HG03103 (cell line): ENCODE data around the gene SLC6A17.

Experiments used
- ATAC-seq: cut with Tn5 transposase; IDR thresholded peaks from one replicate; pipeline ENCODE4 v1.9.1; 2021; ENCODE audit warnings: low read depth; ENCODE audit not compliant: unreplicated experiment

The SLC6A17 gene

DNA sequence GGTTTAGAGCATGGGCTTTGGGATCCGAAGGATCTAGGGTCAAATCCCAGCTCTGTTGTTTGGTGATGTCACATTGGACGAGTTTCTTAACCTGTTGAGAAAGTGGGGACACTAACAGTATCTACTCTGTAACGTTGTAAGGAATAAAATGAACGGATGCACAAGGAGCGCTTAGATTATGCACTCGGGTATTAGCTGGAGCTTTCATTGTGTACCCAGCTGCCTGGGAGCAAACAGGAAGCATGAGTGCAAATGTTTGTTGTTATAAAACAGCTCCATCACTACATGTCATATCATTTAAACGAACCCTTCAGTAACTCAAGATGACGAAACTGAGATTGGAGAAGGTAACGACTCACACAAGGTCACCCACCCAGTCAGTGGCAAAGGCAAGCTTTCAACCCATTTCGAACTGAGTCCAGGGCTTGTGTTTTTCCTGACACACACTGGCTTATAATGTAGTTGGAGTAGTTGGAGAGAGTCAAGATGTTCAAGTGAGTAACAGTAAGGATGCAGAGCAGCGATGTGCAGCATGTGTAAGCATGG is 16.2 kb upstream of the SLC6A17 start:
- ATAC-seq: no peak

DNA sequence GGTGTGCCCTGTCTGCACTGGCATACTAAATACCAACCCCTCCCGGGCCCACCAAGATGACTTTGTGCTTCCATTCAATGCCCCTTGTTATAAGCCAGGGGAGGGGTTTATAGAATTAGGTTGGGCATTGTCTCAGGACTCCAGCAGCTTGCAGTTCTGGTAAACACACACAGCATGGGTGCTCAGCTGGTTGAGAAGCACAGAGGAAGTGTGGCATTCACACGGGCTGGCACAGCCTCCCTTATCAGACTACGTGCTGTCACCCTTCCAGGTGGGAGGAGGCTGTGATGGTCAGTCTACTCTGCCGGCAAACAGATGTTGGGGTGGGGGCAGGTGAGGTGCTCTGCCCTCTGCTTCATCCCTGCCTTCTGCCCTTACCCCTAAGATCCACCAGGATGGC is 15.0 kb upstream of the SLC6A17 start:
- ATAC-seq: no peak

- no peak for ATAC-seq
Observed at GRCh38 chr1:110135666-110136065, 14.6 kb upstream of the SLC6A17 start.

- ATAC-seq: no peak
Observed at GRCh38 chr1:110136911-110137310, 13.4 kb upstream of the SLC6A17 start.

- no peak for ATAC-seq
Observed at GRCh38 chr1:110138956-110139355, 11.3 kb upstream of the SLC6A17 start.

GRCh38 chr1:110144366-110144765 is 5.9 kb upstream of the SLC6A17 start:
- no peak for ATAC-seq

DNA sequence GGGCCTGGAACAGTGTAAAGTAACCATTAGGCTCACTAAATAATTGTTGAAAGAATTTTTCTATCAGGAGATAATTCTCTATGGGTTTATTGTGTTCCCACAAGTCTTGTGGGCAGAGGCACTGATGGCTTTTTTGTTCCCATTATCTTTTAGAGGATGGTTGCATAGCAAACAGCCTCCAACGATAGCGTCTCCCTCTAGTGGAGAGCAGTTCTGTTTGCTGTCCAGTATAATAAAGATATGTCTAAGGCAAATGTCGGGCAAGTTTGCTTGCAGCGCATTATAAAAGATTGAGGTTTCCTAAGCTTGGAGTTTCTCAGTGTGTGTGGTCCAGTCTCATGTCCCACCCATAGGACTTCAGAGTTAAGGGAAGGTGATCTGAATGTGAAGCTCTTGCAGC is 1.3 kb upstream of the SLC6A17 start:
- no peak for ATAC-seq

GRCh38 chr1:110151175-110151669 is 928 bp downstream of the SLC6A17 start:
- ATAC-seq: no peak

GRCh38 chr1:110152133-110152785 is 2.0 kb downstream of the SLC6A17 start:
- ATAC-seq: no peak

DNA sequence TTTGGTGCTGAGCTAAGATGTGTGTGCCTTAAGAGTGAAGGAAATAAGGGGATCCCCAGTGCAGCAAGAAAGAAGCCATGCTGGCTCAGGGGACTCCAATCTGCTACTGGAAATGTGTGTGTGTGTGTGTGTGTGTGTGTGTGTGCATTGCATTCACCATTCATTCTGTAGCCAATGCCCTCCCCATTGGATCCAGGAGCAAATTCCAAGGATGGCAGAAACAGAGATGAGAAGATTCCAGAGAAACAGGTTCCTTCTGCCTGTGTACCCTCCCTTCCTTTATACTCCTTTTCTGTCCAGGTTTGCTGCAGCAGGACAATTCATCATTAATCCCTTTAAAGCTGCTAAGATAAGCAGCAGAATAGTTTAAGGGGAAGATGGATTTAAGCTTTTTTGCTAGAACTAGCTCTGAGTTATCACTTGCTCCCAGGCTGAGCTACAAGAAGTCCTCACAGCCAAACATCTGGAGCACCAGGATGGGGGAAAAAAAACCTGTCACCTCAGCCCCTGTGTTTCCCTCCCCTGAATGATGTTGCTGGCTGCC is 3.2 kb downstream of the SLC6A17 start:
- ATAC-seq: no peak

DNA sequence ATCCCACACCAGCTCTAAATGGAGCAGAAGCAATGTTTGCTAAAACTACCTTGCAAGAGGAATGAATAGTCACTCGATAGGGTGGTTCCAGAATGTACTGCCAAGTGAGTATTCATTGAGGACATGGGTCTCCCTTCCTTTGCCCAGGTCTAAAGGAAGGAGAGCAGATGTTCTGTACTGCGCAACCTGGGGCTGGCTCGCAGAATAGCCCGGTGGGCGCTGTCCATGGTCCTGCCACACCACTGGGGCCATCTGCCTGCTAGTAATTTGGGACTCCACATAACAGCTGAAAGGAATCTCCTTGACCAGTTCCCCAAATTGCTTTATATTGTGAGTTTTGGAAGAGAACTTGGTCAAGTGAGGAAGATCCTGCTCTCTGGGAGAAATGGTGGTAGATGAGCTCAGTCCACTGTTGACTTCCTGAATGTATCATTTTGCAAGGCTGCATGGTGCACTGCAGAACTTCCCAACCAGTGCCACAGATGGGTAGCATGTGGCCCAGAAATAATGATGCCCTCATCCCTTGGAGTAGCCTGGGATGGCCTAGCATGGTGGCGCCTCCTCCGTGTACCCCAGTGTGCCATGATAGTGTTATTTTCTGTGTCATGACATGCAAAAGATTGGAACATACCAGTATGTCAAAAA is 5.7 kb downstream of the SLC6A17 start:
- no peak for ATAC-seq

DNA sequence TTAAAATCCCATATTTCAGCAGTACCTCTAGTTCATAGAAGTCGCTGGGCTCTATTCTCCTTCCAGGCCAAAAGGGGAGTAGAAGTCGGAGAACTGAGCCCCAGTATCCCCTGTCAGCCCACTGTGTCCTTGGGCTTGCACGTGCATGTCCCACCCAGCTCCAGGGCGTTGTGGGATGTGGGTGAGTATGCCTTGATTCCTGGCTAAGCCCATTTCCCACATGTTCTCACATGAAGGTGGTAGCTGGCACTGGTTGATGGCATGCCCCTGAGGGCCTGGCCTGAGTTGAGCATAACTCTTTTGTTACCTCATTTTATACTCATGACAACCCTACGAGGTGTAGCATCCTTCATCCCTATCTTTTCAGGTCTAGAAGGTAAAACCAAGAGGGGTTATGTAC is 8.0 kb downstream of the SLC6A17 start:
- no peak for ATAC-seq

DNA sequence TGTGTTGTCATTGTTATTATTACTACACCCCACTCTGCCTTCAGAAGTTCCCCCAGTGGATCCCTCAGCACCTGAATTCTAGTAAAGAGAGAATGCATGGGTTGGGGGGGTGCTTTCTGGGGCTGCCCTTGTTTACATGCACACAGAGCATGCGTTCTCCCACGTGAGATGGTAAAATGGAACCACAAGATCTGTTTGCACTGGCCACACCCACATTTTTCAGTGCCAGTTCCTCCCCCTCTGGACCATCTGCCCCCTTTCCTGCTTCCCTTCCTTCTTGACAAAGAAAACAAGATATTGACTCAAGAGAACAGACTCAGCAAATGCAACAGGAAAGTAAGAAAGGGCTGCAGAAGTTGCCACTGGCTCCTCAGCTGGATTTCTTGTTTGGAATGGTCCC is 8.9 kb downstream of the SLC6A17 start:
- ATAC-seq: no peak

GRCh38 chr1:110160538-110161100 is 10.3 kb downstream of the SLC6A17 start:
- no peak for ATAC-seq

DNA sequence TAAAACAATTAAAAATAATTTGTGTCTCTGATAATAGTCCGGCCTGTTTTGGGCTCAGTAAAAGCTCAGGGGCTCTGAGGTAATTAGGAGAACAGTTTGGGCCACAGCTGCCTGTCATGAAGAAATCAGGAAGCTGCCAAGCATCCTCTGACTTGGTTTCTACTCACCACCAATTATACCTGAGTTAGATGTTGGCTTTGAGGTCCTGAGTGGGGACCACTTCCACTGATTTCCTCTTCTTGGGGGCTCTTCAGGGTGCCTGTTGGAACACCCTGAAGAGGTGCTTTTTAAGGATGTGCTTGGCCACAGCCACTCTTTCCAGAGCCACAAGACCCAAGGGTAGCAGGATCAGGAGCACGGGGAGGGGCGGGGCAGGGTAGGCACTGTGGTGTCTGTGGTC is 10.9 kb downstream of the SLC6A17 start:
- ATAC-seq: no peak

GRCh38 chr1:110161849-110162248 is 11.6 kb downstream of the SLC6A17 start:
- ATAC-seq: no peak

GRCh38 chr1:110163591-110163990 is 13.3 kb downstream of the SLC6A17 start:
- ATAC-seq: no peak

DNA sequence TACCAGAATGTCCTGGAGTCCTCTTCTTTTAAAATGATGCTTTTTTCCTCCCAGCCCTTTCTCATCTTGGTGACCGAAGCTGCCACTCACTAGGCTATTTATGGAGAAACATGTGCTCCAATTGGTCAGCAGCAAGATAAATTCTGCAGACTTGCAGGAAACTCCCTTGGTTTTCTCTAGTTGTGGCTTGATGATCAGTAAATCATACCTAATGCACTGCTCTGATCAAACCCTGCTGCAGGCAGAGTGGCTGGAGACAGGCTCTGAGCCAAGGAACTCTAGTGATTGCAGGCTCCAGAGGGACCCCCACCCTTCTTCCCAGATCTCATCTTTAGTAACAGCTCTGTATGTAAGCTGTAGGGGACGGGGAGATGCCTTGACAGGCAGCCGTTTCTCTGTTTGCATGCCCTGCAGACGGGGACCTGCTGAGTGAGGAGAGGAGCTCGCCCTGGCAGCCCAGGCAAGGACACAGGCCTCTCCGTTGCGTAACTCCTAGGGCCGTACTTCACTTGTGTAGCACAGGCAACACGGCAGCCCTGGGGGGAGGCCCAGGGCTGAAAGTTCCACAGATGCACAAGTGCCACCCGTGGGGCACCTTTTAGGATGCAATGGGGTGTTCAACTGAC is 14.5 kb downstream of the SLC6A17 start:
- ATAC-seq: no peak

DNA sequence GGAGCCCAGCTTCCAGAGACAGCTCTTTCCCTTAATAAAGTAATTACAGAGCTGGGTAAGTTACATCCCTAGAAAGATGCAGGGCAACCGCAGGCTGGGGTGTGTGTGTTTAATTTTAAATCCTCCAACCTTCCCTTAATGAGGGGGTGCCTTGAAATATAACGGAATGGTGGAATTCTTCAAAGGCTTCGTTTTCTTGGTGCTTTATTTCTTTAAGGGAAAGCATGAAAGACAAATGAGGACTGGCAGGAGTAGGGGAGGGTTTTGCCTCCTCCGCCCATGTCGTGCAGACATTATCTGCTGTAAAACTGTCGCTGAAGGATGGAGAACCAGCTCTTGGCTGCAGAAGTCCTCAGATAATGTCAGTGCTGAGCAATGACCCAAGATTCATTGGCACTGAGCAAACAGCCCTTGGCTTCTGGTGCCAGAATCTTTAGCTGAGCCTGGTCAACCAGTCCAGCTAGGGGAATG is 15.5 kb downstream of the SLC6A17 start:
- ATAC-seq: no peak

GRCh38 chr1:110166861-110167260 is 16.6 kb downstream of the SLC6A17 start:
- no peak for ATAC-seq
